ENCODE results near the gene CDK5RAP2.

The CDK5RAP2 gene

GRCh38 chr9:120433701-120434100, 146.3 kb downstream of the CDK5RAP2 start:
- DNase-seq: no peak

- no peak for DNase-seq
These were observed 147.4 kb downstream of the CDK5RAP2 start for GRCh38 chr9:120432600-120432999.

- DNase-seq: no peak
These were observed 148.7 kb downstream of the CDK5RAP2 start for GRCh38 chr9:120431268-120431667.

GRCh38 chr9:120424248-120424647, 155.7 kb downstream of the CDK5RAP2 start:
- no peak for DNase-seq

- DNase-seq: no peak
These were observed 156.2 kb downstream of the CDK5RAP2 start for GRCh38 chr9:120423812-120424211.

- DNase-seq: no peak
These were observed 158.0 kb downstream of the CDK5RAP2 start for GRCh38 chr9:120421977-120422376.

GRCh38 chr9:120418315-120418714, 161.7 kb downstream of the CDK5RAP2 start:
- DNase-seq: no peak

GRCh38 chr9:120416781-120417427, 163.1 kb downstream of the CDK5RAP2 start:
- no peak for DNase-seq

GRCh38 chr9:120413121-120414048, 166.6 kb downstream of the CDK5RAP2 start:
- no peak for DNase-seq

GRCh38 chr9:120412425-120412951, 167.5 kb downstream of the CDK5RAP2 start:
- no peak for DNase-seq

GRCh38 chr9:120411862-120412424, 168.0 kb downstream of the CDK5RAP2 start:
- DNase-seq: no peak

- DNase-seq: no peak
These were observed 169.0 kb downstream of the CDK5RAP2 start for GRCh38 chr9:120410925-120411501.

GRCh38 chr9:120408680-120409258, 171.2 kb downstream of the CDK5RAP2 start:
- no peak for DNase-seq

- DNase-seq: no peak
These were observed 174.1 kb downstream of the CDK5RAP2 start for GRCh38 chr9:120405860-120406259.

GRCh38 chr9:120405134-120405533, 174.8 kb downstream of the CDK5RAP2 start:
- DNase-seq: no peak

- no peak for DNase-seq
These were observed 176.5 kb downstream of the CDK5RAP2 start for GRCh38 chr9:120403543-120403856.

- no peak for DNase-seq
These were observed 177.0 kb downstream of the CDK5RAP2 start for GRCh38 chr9:120402741-120403542.

- DNase-seq: no peak
These were observed 180.0 kb downstream of the CDK5RAP2 start for GRCh38 chr9:120399940-120400339.

GRCh38 chr9:120398286-120398685, 181.7 kb downstream of the CDK5RAP2 start:
- no peak for DNase-seq

- no peak for DNase-seq
These were observed 182.5 kb downstream of the CDK5RAP2 start for GRCh38 chr9:120397453-120397852.

GRCh38 chr9:120396931-120397330, 183.0 kb downstream of the CDK5RAP2 start:
- no peak for DNase-seq

- no peak for DNase-seq
These were observed 183.5 kb downstream of the CDK5RAP2 start for GRCh38 chr9:120396418-120396817.

All from activated CD8-positive, alpha-beta memory T cell treated with anti-CD3 and anti-CD28 coated beads for 24 hours (primary cell).